ENCODE measurements around the gene ZDHHC22. TPM values are rescaled to one million over a fixed set of nuclear protein-coding genes. Genes with fewer than 3 reads are reported as not detected.
A peak's percentile ranks its signal among the peaks of the same experiment; 100 is the strongest.

ZDHHC22 gene, protein sequence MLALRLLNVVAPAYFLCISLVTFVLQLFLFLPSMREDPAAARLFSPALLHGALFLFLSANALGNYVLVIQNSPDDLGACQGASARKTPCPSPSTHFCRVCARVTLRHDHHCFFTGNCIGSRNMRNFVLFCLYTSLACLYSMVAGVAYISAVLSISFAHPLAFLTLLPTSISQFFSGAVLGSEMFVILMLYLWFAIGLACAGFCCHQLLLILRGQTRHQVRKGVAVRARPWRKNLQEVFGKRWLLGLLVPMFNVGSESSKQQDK
- total RNA-seq (not detected), polyA plus RNA-seq (not detected)

DNA sequence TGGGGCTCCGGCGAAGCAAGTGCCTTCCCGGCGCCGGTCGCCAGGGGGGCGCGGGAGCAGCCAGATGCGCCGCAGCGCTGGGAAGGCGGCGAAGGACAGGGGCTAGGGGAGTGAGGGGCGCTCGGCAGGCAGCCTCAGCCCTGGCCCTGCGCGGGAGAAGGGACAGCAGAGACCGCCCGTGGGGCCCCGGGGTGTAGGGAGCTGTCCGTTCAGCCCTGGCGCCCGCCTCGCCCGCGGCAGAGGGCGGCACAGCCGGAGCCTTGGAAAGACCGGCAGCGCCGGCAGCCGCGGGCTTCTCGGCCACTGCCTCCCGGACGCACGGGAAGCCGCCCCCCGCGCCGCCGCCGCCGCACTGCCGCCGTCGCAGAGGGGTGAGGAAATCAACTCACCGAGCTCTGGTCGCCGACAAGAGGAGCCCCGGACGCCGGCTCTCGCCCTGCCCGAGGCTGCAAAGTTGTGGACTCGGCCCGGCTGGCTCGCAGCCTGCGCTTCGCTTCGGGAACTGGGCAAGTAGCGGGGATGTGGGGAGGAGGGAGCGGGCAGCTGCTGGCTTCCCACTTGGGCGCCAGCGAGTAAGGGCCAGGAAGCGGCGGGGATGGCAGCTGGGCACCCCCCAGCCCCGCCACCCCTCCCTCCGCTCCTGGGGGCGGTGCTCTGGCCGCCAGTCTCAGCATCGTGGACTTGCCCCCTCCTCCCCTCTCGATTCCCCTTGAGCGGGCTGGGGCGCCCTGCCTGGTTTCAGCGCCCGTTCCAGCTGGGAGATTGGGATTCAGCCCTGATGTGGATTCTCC, at the start of gene ZDHHC22:
TSS of gene ZDHHC22 (minus strand) at position 578 of the 791 bp plus-strand sequence. CDS start 2,053 bp downstream, outside the sequence.
- DNase-seq (no peak), ATAC-seq (ENCODE audit: low read depth in 2 of 2) (no peak)
- no peaks in the 10 kb centered on the region for H3K9me3 ChIP-seq (ENCODE audit: control insufficient read depth in 2 of 2, low read length in 2 of 2)
- H3K27me3 ChIP-seq (ENCODE audit: control insufficient read depth, insufficient read depth, low read length): peaks cover 46% of the 10 kb centered on the region
- Mint-ChIP-seq H3K36me3 (no peaks in the 10 kb centered on the region), H3K9me3 (peaks cover 0 to 2% (median 0%) of the 10 kb centered on the region in 7 donors), H3K4me3 (peak within 1 kb of the TSS in 3 of 4 donors; percentile 43 to 83 (median 79)), H3K27me3 (peaks cover 88% of the 10 kb centered on the region), H3K4me1 (peaks cover 0 to 43% (median 21%) of the 10 kb centered on the region in 4 donors), H3K27ac (peak within 1 kb of the TSS in 1 of 3 donors; percentile 14)
- no peak within 1 kb of the TSS for H3K27ac ChIP-seq (ENCODE audit: insufficient read depth, low read length, poor library complexity, severe bottlenecking)
- no peak within 1 kb of the TSS for H3K4me3 ChIP-seq (ENCODE audit: low read depth, low read length)
- H3K36me3 ChIP-seq (ENCODE audit: control insufficient read depth, insufficient read depth, low read length): no peaks in the 10 kb centered on the region
- H3K4me1 ChIP-seq (ENCODE audit: control insufficient read depth, insufficient read depth, low read length, poor library complexity, severe bottlenecking): peaks cover 15% of the 10 kb centered on the region

- H3K4me1 ChIP-seq (ENCODE audit: control insufficient read depth, insufficient read depth, low read length, poor library complexity, severe bottlenecking): no peaks in the 10 kb centered on the region
- H3K4me3 Mint-ChIP-seq: no peak overlapping the region
- H3K9me3 Mint-ChIP-seq: peaks cover 0 to 2% (median 0%) of the 10 kb centered on the region in 7 donors
- H3K36me3 ChIP-seq (ENCODE audit: control insufficient read depth, insufficient read depth, low read length): no peaks in the 10 kb centered on the region
- DNase-seq (no peak), ATAC-seq (ENCODE audit: low read depth in 2 of 2) (no peak)
- H3K9me3 ChIP-seq (ENCODE audit: control insufficient read depth in 2 of 2, low read length in 2 of 2): no peaks in the 10 kb centered on the region
- H3K27ac Mint-ChIP-seq: no peak overlapping the region
- no peak overlapping the region for H3K27ac ChIP-seq (ENCODE audit: insufficient read depth, low read length, poor library complexity, severe bottlenecking)
- peaks cover 5% of the 10 kb centered on the region for H3K27me3 ChIP-seq (ENCODE audit: control insufficient read depth, insufficient read depth, low read length)
- no peaks in the 10 kb centered on the region for H3K36me3 Mint-ChIP-seq
- no peak overlapping the region for H3K4me3 ChIP-seq (ENCODE audit: low read depth, low read length)
- peaks cover 0 to 2% (median 0%) of the 10 kb centered on the region in 4 donors for H3K4me1 Mint-ChIP-seq
- H3K27me3 Mint-ChIP-seq: peaks cover 8% of the 10 kb centered on the region
Observed at GRCh38 chr14:77190977-77191376, 49.4 kb upstream of the ZDHHC22 start.

DNA sequence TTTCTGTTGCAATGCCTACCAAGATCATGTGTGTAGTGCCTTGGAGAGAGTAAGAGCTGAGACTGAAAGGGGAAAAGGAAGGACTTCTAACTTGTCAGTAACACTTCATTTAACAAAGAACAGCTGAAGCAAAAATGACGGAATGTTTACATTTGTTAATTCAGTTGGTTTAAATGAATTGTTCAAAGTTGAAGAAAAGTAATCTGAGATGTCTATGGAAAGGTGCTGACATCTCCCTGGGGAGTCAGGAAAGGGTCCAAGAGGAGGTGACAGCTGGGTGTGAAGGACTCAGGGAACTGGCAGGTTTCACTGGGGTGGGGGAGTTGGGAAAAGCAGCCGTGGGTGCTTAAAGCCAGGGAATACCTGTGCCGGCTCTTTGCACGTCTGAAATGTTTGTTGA, 47.9 kb upstream of the ZDHHC22 start:
- Mint-ChIP-seq H3K9me3 (peaks cover 0 to 2% (median 0%) of the 10 kb centered on the region in 7 donors), H3K4me3 (no peak overlapping the region), H3K27me3 (peaks cover 15% of the 10 kb centered on the region), H3K36me3 (no peaks in the 10 kb centered on the region), H3K4me1 (peaks cover 0 to 2% (median 0%) of the 10 kb centered on the region in 4 donors), H3K27ac (peak overlapping the region in 1 of 3 donors; percentile 26)
- Histone ChIP-seq H3K36me3 (ENCODE audit: control insufficient read depth, insufficient read depth, low read length) (no peaks in the 10 kb centered on the region), H3K4me1 (ENCODE audit: control insufficient read depth, insufficient read depth, low read length, poor library complexity, severe bottlenecking) (no peaks in the 10 kb centered on the region), H3K27ac (ENCODE audit: insufficient read depth, low read length, poor library complexity, severe bottlenecking) (no peak overlapping the region), H3K4me3 (ENCODE audit: low read depth, low read length) (no peak overlapping the region), H3K9me3 (ENCODE audit: control insufficient read depth in 2 of 2, low read length in 2 of 2) (no peaks in the 10 kb centered on the region), H3K27me3 (ENCODE audit: control insufficient read depth, insufficient read depth, low read length) (peaks cover 5% of the 10 kb centered on the region)
- ATAC-seq (ENCODE audit: low read depth in 2 of 2): no peak
- no peak for DNase-seq

DNA sequence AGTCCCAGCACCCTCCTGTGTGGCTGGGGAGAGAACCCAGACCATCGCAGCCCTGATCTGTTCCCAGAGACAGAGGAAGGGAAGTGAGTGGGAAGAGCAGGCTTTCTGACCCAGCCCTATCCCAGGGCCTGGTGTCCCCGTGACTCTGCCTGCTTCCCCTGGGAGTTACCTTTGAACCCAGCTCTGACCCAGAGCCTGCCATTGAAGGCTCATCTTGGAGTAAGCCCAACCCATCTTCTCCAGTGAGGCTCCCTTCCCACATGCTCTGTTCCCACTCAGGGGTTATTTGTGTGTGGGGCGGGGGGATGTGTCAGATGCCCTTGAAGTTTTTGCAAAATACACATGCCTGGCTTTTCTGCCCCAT, 46.0 kb upstream of the ZDHHC22 start:
- Histone ChIP-seq H3K9me3 (ENCODE audit: control insufficient read depth in 2 of 2, low read length in 2 of 2) (no peaks in the 10 kb centered on the region), H3K36me3 (ENCODE audit: control insufficient read depth, insufficient read depth, low read length) (no peaks in the 10 kb centered on the region), H3K4me3 (ENCODE audit: low read depth, low read length) (no peak overlapping the region), H3K4me1 (ENCODE audit: control insufficient read depth, insufficient read depth, low read length, poor library complexity, severe bottlenecking) (no peaks in the 10 kb centered on the region), H3K27ac (ENCODE audit: insufficient read depth, low read length, poor library complexity, severe bottlenecking) (no peak overlapping the region), H3K27me3 (ENCODE audit: control insufficient read depth, insufficient read depth, low read length) (peaks cover 5% of the 10 kb centered on the region)
- Mint-ChIP-seq H3K4me1 (peaks cover 0 to 6% (median 4%) of the 10 kb centered on the region in 4 donors), H3K36me3 (no peaks in the 10 kb centered on the region), H3K9me3 (peaks cover 0 to 2% (median 0%) of the 10 kb centered on the region in 7 donors), H3K27ac (no peak overlapping the region), H3K27me3 (peaks cover 30% of the 10 kb centered on the region), H3K4me3 (no peak overlapping the region)
- no peak for DNase-seq
- ATAC-seq (ENCODE audit: low read depth in 2 of 2): no peak

GRCh38 chr14:77186911-77187648, 45.5 kb upstream of the ZDHHC22 start:
- H3K9me3 ChIP-seq (ENCODE audit: control insufficient read depth in 2 of 2, low read length in 2 of 2): no peaks in the 10 kb centered on the region
- no peak for ATAC-seq (ENCODE audit: low read depth in 2 of 2)
- H3K9me3 Mint-ChIP-seq: peaks cover 0 to 2% (median 0%) of the 10 kb centered on the region in 7 donors
- H3K36me3 Mint-ChIP-seq: no peaks in the 10 kb centered on the region
- H3K27me3 ChIP-seq (ENCODE audit: control insufficient read depth, insufficient read depth, low read length): peaks cover 5% of the 10 kb centered on the region
- H3K4me3 Mint-ChIP-seq: no peak overlapping the region
- H3K36me3 ChIP-seq (ENCODE audit: control insufficient read depth, insufficient read depth, low read length): no peaks in the 10 kb centered on the region
- H3K4me3 ChIP-seq (ENCODE audit: low read depth, low read length): no peak overlapping the region
- H3K27ac Mint-ChIP-seq: no peak overlapping the region
- H3K4me1 ChIP-seq (ENCODE audit: control insufficient read depth, insufficient read depth, low read length, poor library complexity, severe bottlenecking): peaks cover 4% of the 10 kb centered on the region
- no peak overlapping the region for H3K27ac ChIP-seq (ENCODE audit: insufficient read depth, low read length, poor library complexity, severe bottlenecking)
- no peak for DNase-seq
- H3K4me1 Mint-ChIP-seq: peaks cover 0 to 10% (median 6%) of the 10 kb centered on the region in 4 donors
- H3K27me3 Mint-ChIP-seq: peaks cover 33% of the 10 kb centered on the region

DNA sequence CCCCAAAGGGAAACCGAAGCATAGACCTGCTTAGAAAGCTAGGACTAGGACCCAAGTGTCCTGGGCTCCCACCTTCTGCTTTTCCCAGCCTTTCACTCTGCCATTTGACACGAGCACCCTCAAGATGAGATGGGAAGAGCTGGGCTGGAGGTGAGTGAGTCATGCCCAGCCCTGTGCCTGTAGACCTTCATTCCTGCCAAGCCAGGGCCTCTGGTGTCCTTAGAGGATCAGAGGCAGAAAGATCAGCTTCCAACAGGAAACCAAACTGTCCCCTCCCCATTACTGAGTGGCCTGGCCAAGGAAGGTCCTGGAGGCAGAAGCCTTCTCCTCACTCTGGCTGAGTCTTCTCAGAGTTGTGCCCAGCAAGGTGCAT, 43.5 kb upstream of the ZDHHC22 start:
- Mint-ChIP-seq H3K36me3 (no peaks in the 10 kb centered on the region), H3K9me3 (peaks cover 0 to 2% (median 0%) of the 10 kb centered on the region in 7 donors), H3K27me3 (peaks cover 47% of the 10 kb centered on the region), H3K27ac (no peak overlapping the region), H3K4me1 (peaks cover 0 to 19% (median 7%) of the 10 kb centered on the region in 4 donors), H3K4me3 (no peak overlapping the region)
- Histone ChIP-seq H3K4me3 (ENCODE audit: low read depth, low read length) (no peak overlapping the region), H3K4me1 (ENCODE audit: control insufficient read depth, insufficient read depth, low read length, poor library complexity, severe bottlenecking) (peaks cover 14% of the 10 kb centered on the region), H3K27ac (ENCODE audit: insufficient read depth, low read length, poor library complexity, severe bottlenecking) (no peak overlapping the region), H3K27me3 (ENCODE audit: control insufficient read depth, insufficient read depth, low read length) (peaks cover 8% of the 10 kb centered on the region), H3K9me3 (ENCODE audit: control insufficient read depth in 2 of 2, low read length in 2 of 2) (no peaks in the 10 kb centered on the region), H3K36me3 (ENCODE audit: control insufficient read depth, insufficient read depth, low read length) (no peaks in the 10 kb centered on the region)
- DNase-seq (no peak), ATAC-seq (ENCODE audit: low read depth in 2 of 2) (no peak)

DNA sequence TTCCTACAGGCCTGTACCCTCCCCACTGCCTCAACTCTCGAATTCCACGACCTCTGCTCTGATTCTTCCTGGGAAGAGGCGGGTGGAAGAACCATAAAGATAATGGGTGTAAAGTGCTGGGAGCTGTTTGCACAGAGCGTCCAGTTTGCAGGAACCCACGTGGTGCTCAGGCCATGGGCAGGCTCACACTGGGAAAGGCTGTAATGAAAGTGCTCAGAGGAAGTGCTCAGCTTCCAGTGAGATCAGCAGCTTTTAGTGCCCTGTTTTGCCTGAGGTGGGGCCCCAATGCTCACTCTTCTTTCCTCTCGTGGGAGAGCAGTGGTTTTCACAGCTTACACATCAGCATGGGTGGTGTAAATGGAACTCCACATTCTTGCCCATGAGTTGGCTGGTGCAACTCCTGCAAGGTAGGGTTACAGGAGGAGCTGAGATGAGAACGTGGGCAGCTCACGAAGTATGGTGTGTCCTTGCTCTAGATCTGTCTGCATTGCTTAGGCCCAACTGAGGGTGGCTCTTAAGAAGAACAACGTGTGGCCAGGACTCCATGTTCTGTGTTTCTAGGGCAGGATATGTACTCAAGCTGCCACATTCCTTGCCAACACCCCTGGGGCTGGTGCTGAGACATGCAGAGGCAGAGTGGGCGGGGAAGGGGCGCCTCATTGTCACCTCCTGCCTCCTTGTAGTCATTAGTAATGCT, 43.0 kb upstream of the ZDHHC22 start:
- Histone ChIP-seq H3K9me3 (ENCODE audit: control insufficient read depth in 2 of 2, low read length in 2 of 2) (no peaks in the 10 kb centered on the region), H3K4me3 (ENCODE audit: low read depth, low read length) (no peak overlapping the region), H3K27me3 (ENCODE audit: control insufficient read depth, insufficient read depth, low read length) (peaks cover 7% of the 10 kb centered on the region), H3K36me3 (ENCODE audit: control insufficient read depth, insufficient read depth, low read length) (no peaks in the 10 kb centered on the region), H3K4me1 (ENCODE audit: control insufficient read depth, insufficient read depth, low read length, poor library complexity, severe bottlenecking) (peaks cover 14% of the 10 kb centered on the region), H3K27ac (ENCODE audit: insufficient read depth, low read length, poor library complexity, severe bottlenecking) (no peak overlapping the region)
- peaks cover 0 to 2% (median 0%) of the 10 kb centered on the region in 7 donors for H3K9me3 Mint-ChIP-seq
- H3K4me1 Mint-ChIP-seq: peaks cover 0 to 19% (median 7%) of the 10 kb centered on the region in 4 donors
- no peaks in the 10 kb centered on the region for H3K36me3 Mint-ChIP-seq
- no peak overlapping the region for H3K27ac Mint-ChIP-seq
- DNase-seq (no peak), ATAC-seq (ENCODE audit: low read depth in 2 of 2) (no peak)
- H3K27me3 Mint-ChIP-seq: peaks cover 48% of the 10 kb centered on the region
- H3K4me3 Mint-ChIP-seq: no peak overlapping the region
